ENCODE data around the gene AATK.

GRCh38 chr17:81210868-81211267, 44.8 kb upstream of the AATK start:
- TF ChIP-seq CTCF (conservative IDR thresholded peaks at IDR 0.05) (no peak), EZH2 (IDR thresholded peaks at IDR 0.05; ENCODE audit: low read depth) (no peak)
